WTC11 (cell line): ENCODE measurements around the gene SPATA13. TPM values are rescaled to one million over a fixed set of nuclear protein-coding genes. Genes with fewer than 3 reads are reported as not detected.

Source experiments
- ATAC-seq: fragments of 200-7000 bp; cut with Tn5 transposase; 2 replicates; pipeline ENCODE4 v1.10.0; 2021; ENCODE audit warnings: mild to moderate bottlenecking, moderate library complexity
- CTCF ChIA-PET: fragments of 300-600 bp; sonication (Branson Sonifier 250); formaldehyde crosslinking; loops from one replicate; lab custom pipeline; 2021; ENCODE audit warnings: antibody characterized with exemption; lab: Charles Lee
- POLR2A ChIA-PET: fragments of 350-600 bp; sonication (Branson Sonifier 250); formaldehyde crosslinking; loops from one replicate; lab custom pipeline; 2021; ENCODE audit warnings: antibody characterized with exemption; lab: Charles Lee
- DNase-seq: peaks from one replicate; pipeline ENCODE4 v3.0.0; 2021; ENCODE audit warnings: low spot score
- H3K27ac Mint-ChIP-seq: 2 replicates; pipeline ENCODE4 v1.8.0; 2021; ENCODE audit warnings: mixed read lengths
- H3K27me3 Mint-ChIP-seq: 2 replicates; pipeline ENCODE4 v1.8.0; 2021; ENCODE audit warnings: low read depth, mild to moderate bottlenecking, moderate library complexity, mixed read lengths
- H3K36me3 Mint-ChIP-seq: 2 replicates; pipeline ENCODE4 v1.8.0; 2021; ENCODE audit warnings: mixed read lengths
- H3K4me1 Mint-ChIP-seq: 2 replicates; pipeline ENCODE4 v1.8.0; 2022; ENCODE audit warnings: mixed read lengths
- H3K4me3 Mint-ChIP-seq: 2 replicates; pipeline ENCODE4 v1.8.0; 2021; ENCODE audit warnings: mild to moderate bottlenecking, moderate library complexity, mixed read lengths
- H3K9me3 Mint-ChIP-seq: 2 replicates; pipeline ENCODE4 v1.8.0; 2021; ENCODE audit warnings: mixed read lengths
- ATF1 ChIP-seq: sonication (generic); formaldehyde crosslinking; IDR thresholded peaks from 2 replicates; pipeline ENCODE4 v1.8.1; 2023; ENCODE audit warnings: mild to moderate bottlenecking, moderate library complexity, missing genetic modification reagents
- NFYB ChIP-seq: sonication (generic); formaldehyde crosslinking; conservative IDR thresholded peaks from 2 replicates; pipeline ENCODE4 v1.8.0; 2022; ENCODE audit warnings: low read depth, missing genetic modification reagents
- RELA ChIP-seq: sonication (generic); formaldehyde crosslinking; IDR thresholded peaks from 2 replicates; pipeline ENCODE4 v1.8.1; 2022; ENCODE audit warnings: missing genetic modification reagents, mild to moderate bottlenecking, borderline replicate concordance
- SP1 ChIP-seq: sonication (generic); formaldehyde crosslinking; conservative IDR thresholded peaks from 2 replicates; pipeline ENCODE4 v1.8.1; 2022; ENCODE audit warnings: missing genetic modification reagents
- ZNF423 ChIP-seq: fragments of 250-450 bp; sonication (Bioruptor Pico); IDR thresholded peaks from 2 replicates; pipeline ENCODE4 v2.1.2; 2022; ENCODE audit warnings: mild to moderate bottlenecking, moderate library complexity
- total RNA-seq: library from RNA; stranded (reverse); gene quantifications from 3 replicates; pipeline ENCODE4 v1.2.3, GENCODE V29; 2021
- TF ChIP-seq, protein P1 (sequence below): sonication (generic); formaldehyde crosslinking; IDR thresholded peaks from 2 replicates; pipeline ENCODE4 v1.8.1; 2023; ENCODE audit warnings: mild to moderate bottlenecking, missing genetic modification reagents
- TF ChIP-seq, protein P2 (sequence below): sonication (generic); formaldehyde crosslinking; conservative IDR thresholded peaks from 2 replicates; pipeline ENCODE4 v1.8.1; 2023; ENCODE audit warnings: mild to moderate bottlenecking, low read depth, missing genetic modification reagents, moderate library complexity
- TF ChIP-seq, protein P3 (sequence below): sonication (generic); formaldehyde crosslinking; IDR thresholded peaks from 2 replicates; pipeline ENCODE4 v1.8.0; 2023; ENCODE audit warnings: missing genetic modification reagents
- TF ChIP-seq, protein P4 (sequence below): fragments of 250-450 bp; sonication (Bioruptor Pico); IDR thresholded peaks from 2 replicates; pipeline ENCODE4 v1.9.0; 2021; ENCODE audit warnings: mild to moderate bottlenecking
- TF ChIP-seq, protein P5 (sequence below): sonication (generic); formaldehyde crosslinking; IDR thresholded peaks from 2 replicates; pipeline ENCODE4 v1.8.0; 2022; ENCODE audit warnings: mild to moderate bottlenecking, missing genetic modification reagents
- TF ChIP-seq, protein P6 (sequence below): fragments of 250-450 bp; sonication (Bioruptor Pico); IDR thresholded peaks from 2 replicates; pipeline ENCODE4 v1.9.0; 2021; ENCODE audit warnings: moderate library complexity, mild to moderate bottlenecking, inconsistent platforms, borderline replicate concordance
- TF ChIP-seq, protein P7 (sequence below): sonication (generic); formaldehyde crosslinking; IDR thresholded peaks from 2 replicates; pipeline ENCODE4 v1.8.1; 2022; ENCODE audit warnings: low read depth, missing genetic modification reagents, borderline replicate concordance
- TF ChIP-seq, protein P8 (sequence below): sonication (generic); formaldehyde crosslinking; conservative IDR thresholded peaks from 2 replicates; pipeline ENCODE4 v1.8.1; 2022; ENCODE audit warnings: mild to moderate bottlenecking, missing genetic modification reagents
- TF ChIP-seq, protein P9 (sequence below): sonication (generic); formaldehyde crosslinking; IDR thresholded peaks from 2 replicates; pipeline ENCODE4 v1.8.1; 2022; ENCODE audit warnings: low read depth, mild to moderate bottlenecking, moderate library complexity, missing genetic modification reagents, borderline replicate concordance
- TF ChIP-seq, protein P10 (sequence below): sonication (generic); formaldehyde crosslinking; IDR thresholded peaks from 2 replicates; pipeline ENCODE4 v1.8.0; 2022; ENCODE audit warnings: mild to moderate bottlenecking, missing genetic modification reagents

Gene SPATA13
- total RNA-seq, 1 experiment from 2014 or later = 29.0 TPM

DNA sequence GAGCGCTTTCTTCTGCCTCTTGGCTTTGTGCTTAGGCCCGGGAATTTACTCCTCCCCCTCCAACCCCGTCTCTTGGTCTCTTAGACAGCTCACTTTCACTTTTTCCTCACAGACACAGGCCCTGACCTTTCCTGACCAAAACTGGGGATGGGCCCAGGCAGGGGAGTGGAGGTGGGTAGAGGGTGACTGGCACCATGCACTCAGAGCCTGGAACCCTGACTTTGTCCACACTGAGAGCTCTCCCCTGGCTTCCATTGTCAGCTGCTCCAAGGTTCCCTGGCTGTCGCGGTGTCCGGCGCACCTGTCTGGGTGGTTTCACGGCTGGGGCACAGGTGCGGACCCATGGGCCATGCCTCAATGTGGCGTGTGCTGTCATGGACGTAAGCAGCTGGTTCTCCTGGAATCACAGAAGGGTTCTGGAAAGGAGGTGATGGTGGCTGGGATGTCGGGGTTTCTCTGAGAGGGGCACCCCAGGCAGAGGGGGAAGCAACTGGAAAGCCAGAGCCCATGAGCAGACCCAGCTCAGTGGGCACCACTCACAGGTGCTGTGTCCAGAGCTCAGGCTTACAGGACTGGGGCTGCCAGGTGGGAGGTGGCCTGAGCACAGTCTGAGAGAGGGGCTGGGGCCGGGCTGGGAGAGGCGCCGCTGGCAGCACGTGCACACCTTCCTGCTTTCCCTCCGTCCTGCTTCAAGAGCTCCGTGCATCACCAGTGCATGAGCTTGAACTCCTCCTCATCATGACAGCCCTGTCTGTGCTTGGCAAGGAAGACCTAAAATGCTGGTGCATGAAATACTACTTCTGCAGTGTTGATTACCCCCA, 120.9 kb downstream of the SPATA13 start:
- ChIA-PET CTCF (interaction anchor here (1.7 kb wide), 1 partner anchor 52 kb away, joined by 5 read pairs; no protein-coding TSS in a partner anchor), POLR2A (interaction anchor here (0.6 kb wide), 1 partner anchor 76 kb away, joined by 3 read pairs; no protein-coding TSS in a partner anchor)
- Mint-ChIP-seq H3K27ac (no peak overlapping the region; the same call in 1 of the 2 replicates), H3K9me3 (peaks cover 3% of the 10 kb centered on the region; the same call in 1 of the 2 replicates), H3K36me3 (peaks cover 2% of the 10 kb centered on the region; the same call in 1 of the 2 replicates), H3K4me1 (no peaks in the 10 kb centered on the region), H3K4me3 (no peak overlapping the region), H3K27me3 (no peaks in the 10 kb centered on the region)
- ATAC-seq (no peak), DNase-seq (no peak)
- TF ChIP-seq, protein P1, sequence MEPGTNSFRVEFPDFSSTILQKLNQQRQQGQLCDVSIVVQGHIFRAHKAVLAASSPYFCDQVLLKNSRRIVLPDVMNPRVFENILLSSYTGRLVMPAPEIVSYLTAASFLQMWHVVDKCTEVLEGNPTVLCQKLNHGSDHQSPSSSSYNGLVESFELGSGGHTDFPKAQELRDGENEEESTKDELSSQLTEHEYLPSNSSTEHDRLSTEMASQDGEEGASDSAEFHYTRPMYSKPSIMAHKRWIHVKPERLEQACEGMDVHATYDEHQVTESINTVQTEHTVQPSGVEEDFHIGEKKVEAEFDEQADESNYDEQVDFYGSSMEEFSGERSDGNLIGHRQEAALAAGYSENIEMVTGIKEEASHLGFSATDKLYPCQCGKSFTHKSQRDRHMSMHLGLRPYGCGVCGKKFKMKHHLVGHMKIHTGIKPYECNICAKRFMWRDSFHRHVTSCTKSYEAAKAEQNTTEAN (CRISPR knock-in tag) = no peak
- TF ChIP-seq, protein P2, sequence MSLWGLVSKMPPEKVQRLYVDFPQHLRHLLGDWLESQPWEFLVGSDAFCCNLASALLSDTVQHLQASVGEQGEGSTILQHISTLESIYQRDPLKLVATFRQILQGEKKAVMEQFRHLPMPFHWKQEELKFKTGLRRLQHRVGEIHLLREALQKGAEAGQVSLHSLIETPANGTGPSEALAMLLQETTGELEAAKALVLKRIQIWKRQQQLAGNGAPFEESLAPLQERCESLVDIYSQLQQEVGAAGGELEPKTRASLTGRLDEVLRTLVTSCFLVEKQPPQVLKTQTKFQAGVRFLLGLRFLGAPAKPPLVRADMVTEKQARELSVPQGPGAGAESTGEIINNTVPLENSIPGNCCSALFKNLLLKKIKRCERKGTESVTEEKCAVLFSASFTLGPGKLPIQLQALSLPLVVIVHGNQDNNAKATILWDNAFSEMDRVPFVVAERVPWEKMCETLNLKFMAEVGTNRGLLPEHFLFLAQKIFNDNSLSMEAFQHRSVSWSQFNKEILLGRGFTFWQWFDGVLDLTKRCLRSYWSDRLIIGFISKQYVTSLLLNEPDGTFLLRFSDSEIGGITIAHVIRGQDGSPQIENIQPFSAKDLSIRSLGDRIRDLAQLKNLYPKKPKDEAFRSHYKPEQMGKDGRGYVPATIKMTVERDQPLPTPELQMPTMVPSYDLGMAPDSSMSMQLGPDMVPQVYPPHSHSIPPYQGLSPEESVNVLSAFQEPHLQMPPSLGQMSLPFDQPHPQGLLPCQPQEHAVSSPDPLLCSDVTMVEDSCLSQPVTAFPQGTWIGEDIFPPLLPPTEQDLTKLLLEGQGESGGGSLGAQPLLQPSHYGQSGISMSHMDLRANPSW (CRISPR knock-in tag) = no peak
- TF ChIP-seq, protein P3, sequence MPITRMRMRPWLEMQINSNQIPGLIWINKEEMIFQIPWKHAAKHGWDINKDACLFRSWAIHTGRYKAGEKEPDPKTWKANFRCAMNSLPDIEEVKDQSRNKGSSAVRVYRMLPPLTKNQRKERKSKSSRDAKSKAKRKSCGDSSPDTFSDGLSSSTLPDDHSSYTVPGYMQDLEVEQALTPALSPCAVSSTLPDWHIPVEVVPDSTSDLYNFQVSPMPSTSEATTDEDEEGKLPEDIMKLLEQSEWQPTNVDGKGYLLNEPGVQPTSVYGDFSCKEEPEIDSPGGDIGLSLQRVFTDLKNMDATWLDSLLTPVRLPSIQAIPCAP (CRISPR knock-in tag) = no peak
- no peak for TF ChIP-seq ATF1 (CRISPR knock-in tag)
- TF ChIP-seq, protein P4, sequence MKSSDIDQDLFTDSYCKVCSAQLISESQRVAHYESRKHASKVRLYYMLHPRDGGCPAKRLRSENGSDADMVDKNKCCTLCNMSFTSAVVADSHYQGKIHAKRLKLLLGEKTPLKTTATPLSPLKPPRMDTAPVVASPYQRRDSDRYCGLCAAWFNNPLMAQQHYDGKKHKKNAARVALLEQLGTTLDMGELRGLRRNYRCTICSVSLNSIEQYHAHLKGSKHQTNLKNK (CRISPR knock-in tag) = no peak
- TF ChIP-seq, protein P5, sequence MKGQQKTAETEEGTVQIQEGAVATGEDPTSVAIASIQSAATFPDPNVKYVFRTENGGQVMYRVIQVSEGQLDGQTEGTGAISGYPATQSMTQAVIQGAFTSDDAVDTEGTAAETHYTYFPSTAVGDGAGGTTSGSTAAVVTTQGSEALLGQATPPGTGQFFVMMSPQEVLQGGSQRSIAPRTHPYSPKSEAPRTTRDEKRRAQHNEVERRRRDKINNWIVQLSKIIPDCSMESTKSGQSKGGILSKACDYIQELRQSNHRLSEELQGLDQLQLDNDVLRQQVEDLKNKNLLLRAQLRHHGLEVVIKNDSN = no peak
- TF ChIP-seq, protein P6, sequence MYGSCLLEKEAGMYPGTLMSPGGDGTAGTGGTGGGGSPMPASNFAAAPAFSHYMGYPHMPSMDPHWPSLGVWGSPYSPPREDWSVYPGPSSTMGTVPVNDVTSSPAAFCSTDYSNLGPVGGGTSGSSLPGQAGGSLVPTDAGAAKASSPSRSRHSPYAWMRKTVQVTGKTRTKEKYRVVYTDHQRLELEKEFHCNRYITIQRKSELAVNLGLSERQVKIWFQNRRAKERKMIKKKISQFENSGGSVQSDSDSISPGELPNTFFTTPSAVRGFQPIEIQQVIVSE (CRISPR knock-in tag) = no peak
- TF ChIP-seq, all 79 proteins: peak for 0

DNA sequence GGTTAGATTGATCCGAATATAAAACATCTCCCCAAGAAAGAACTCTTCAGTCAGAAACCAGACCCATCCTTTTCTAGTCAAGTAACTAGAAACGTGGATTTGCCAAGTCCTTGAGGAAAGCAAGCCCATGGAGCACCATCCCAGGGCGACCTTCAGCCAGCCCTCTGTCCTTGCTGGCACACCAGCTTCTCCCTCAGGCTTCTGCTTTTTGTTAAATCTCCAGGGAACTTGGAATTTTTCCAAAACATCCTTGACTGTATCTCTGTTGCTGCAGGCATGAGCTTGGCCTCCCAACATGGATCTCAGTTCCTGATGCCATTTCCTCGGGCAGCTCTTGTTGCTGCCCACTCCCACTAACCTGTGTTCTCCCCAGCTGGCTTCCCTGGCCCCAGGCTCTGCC, 121.7 kb downstream of the SPATA13 start:
- no peak for TF ChIP-seq RELA (CRISPR knock-in tag)
- no peaks in the 10 kb centered on the region for H3K9me3 Mint-ChIP-seq
- H3K27ac Mint-ChIP-seq = no peak overlapping the region
- H3K27me3 Mint-ChIP-seq = no peaks in the 10 kb centered on the region
- no peaks in the 10 kb centered on the region for H3K4me1 Mint-ChIP-seq
- ChIA-PET CTCF (interaction anchor here (1.7 kb wide), 1 partner anchor 53 kb away, joined by 5 read pairs; no protein-coding TSS in a partner anchor), POLR2A (no interaction called here)
- DNase-seq (no peak), ATAC-seq (no peak)
- H3K36me3 Mint-ChIP-seq = peaks cover 3% of the 10 kb centered on the region; the same call in 1 of the 2 replicates
- no peak overlapping the region for H3K4me3 Mint-ChIP-seq

DNA sequence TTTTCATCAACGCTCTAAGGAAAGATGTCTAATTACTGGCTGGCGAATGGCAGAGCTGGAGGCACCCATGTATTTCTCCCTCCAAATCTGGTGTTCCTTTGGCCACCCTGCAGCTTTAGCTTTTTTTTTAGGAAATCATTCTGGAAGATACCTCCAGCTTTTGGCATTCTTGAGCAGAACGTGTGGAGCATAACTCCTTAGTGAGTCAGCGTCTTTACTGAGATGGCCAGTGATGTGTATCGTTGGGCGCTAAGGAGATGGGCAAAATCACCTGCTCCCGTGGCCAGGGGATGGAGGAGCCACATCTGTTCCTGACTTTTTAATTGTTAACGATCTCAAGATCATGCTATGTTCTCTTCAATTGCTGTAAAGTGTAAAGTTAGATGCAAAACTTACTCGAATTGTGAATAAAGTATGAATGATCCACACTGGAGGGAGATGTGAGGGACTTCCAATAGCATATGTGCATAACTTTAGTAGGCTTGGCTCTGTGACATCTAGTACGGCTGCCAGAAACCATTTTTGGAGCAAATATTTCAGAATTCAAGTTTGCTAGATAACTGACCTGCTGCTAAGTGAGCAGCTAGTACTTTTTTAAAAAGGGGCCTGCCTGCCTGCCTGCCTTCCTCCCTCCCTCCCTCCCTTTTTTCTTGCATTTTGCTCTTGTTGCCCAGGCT, 124.5 kb downstream of the SPATA13 start:
- Mint-ChIP-seq H3K27ac (no peak overlapping the region), H3K4me3 (no peak overlapping the region), H3K36me3 (peaks cover 10% of the 10 kb centered on the region), H3K4me1 (no peaks in the 10 kb centered on the region), H3K9me3 (no peaks in the 10 kb centered on the region), H3K27me3 (no peaks in the 10 kb centered on the region)
- CTCF ChIA-PET = interaction anchor here (0.7 kb wide), 1 partner anchor 12 kb away, joined by 5 read pairs; no protein-coding TSS in a partner anchor
- ATAC-seq (no peak), DNase-seq (no peak)
- POLR2A ChIA-PET = no interaction called here
- TF ChIP-seq, protein P7, sequence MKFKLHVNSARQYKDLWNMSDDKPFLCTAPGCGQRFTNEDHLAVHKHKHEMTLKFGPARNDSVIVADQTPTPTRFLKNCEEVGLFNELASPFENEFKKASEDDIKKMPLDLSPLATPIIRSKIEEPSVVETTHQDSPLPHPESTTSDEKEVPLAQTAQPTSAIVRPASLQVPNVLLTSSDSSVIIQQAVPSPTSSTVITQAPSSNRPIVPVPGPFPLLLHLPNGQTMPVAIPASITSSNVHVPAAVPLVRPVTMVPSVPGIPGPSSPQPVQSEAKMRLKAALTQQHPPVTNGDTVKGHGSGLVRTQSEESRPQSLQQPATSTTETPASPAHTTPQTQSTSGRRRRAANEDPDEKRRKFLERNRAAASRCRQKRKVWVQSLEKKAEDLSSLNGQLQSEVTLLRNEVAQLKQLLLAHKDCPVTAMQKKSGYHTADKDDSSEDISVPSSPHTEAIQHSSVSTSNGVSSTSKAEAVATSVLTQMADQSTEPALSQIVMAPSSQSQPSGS = no peak
- TF ChIP-seq ZNF423 (no peak), NFYB (no peak), SP1 (no peak)
- TF ChIP-seq, protein P8, sequence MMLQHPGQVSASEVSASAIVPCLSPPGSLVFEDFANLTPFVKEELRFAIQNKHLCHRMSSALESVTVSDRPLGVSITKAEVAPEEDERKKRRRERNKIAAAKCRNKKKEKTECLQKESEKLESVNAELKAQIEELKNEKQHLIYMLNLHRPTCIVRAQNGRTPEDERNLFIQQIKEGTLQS (CRISPR knock-in tag) = no peak
- TF ChIP-seq, protein P9, sequence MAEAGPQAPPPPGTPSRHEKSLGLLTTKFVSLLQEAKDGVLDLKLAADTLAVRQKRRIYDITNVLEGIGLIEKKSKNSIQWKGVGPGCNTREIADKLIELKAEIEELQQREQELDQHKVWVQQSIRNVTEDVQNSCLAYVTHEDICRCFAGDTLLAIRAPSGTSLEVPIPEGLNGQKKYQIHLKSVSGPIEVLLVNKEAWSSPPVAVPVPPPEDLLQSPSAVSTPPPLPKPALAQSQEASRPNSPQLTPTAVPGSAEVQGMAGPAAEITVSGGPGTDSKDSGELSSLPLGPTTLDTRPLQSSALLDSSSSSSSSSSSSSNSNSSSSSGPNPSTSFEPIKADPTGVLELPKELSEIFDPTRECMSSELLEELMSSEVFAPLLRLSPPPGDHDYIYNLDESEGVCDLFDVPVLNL (CRISPR knock-in tag) = no peak
- TF ChIP-seq, protein P10, sequence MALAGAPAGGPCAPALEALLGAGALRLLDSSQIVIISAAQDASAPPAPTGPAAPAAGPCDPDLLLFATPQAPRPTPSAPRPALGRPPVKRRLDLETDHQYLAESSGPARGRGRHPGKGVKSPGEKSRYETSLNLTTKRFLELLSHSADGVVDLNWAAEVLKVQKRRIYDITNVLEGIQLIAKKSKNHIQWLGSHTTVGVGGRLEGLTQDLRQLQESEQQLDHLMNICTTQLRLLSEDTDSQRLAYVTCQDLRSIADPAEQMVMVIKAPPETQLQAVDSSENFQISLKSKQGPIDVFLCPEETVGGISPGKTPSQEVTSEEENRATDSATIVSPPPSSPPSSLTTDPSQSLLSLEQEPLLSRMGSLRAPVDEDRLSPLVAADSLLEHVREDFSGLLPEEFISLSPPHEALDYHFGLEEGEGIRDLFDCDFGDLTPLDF (CRISPR knock-in tag) = no peak
- TF ChIP-seq, protein P5 = no peak
